ENCODE data around the gene DPY19L1.
"Not testable (repeated sequence)": the region's sequence is repeated elsewhere in the genome, so short reads cannot be mapped to it uniquely, and the experiment has no call there.

The DPY19L1 gene

GRCh38 chr7:35032166-35032565, 5.1 kb downstream of the DPY19L1 start:
- no peak for DNase-seq

- DNase-seq = no peak
These were observed 6.4 kb downstream of the DPY19L1 start for GRCh38 chr7:35030848-35031247.

GRCh38 chr7:35029311-35029710, 8.0 kb downstream of the DPY19L1 start:
- DNase-seq = no peak

- no peak for DNase-seq
These were observed 11.1 kb downstream of the DPY19L1 start for GRCh38 chr7:35026150-35026549.

GRCh38 chr7:35025369-35025870, 11.9 kb downstream of the DPY19L1 start:
- DNase-seq = no peak

GRCh38 chr7:35024298-35024697, 13.0 kb downstream of the DPY19L1 start:
- no peak for DNase-seq

- no peak for DNase-seq
These were observed 14.6 kb downstream of the DPY19L1 start for GRCh38 chr7:35022725-35023124.

- DNase-seq = no peak
These were observed 15.8 kb downstream of the DPY19L1 start for GRCh38 chr7:35021445-35021844.

- no peak for DNase-seq
These were observed 17.5 kb downstream of the DPY19L1 start for GRCh38 chr7:35019801-35020200.

- DNase-seq = no peak
These were observed 18.0 kb downstream of the DPY19L1 start for GRCh38 chr7:35019179-35019729.

GRCh38 chr7:35015346-35015859, 21.9 kb downstream of the DPY19L1 start:
- no peak for DNase-seq

- no peak for DNase-seq
These were observed 25.1 kb downstream of the DPY19L1 start for GRCh38 chr7:35012160-35012559.

- DNase-seq = no peak
These were observed 26.2 kb downstream of the DPY19L1 start for GRCh38 chr7:35011085-35011484.

- no peak for DNase-seq
These were observed 29.5 kb downstream of the DPY19L1 start for GRCh38 chr7:35007768-35008167.

GRCh38 chr7:35004531-35005095, 32.7 kb downstream of the DPY19L1 start:
- DNase-seq = no peak

GRCh38 chr7:35003679-35004303, 33.5 kb downstream of the DPY19L1 start:
- no peak for DNase-seq

GRCh38 chr7:35003177-35003650, 34.1 kb downstream of the DPY19L1 start:
- not testable (repeated sequence) for DNase-seq

GRCh38 chr7:34998335-34998734, 39.0 kb downstream of the DPY19L1 start:
- DNase-seq = not testable (repeated sequence)

GRCh38 chr7:34996423-34997090, 40.7 kb downstream of the DPY19L1 start:
- not testable (repeated sequence) for DNase-seq

- DNase-seq = no peak
These were observed 41.5 kb downstream of the DPY19L1 start for GRCh38 chr7:34995757-34996156.

GRCh38 chr7:34991938-34992840, 45.1 kb downstream of the DPY19L1 start:
- peak; percentile 26 to 35 for DNase-seq

GRCh38 chr7:34988442-34989125, 48.7 kb downstream of the DPY19L1 start:
- DNase-seq = not testable (repeated sequence)
